CD4-positive, alpha-beta T cell treated with Interferon alpha-2 for 1 hour (primary cell): ENCODE results near the gene MDK.

Experiments
- DNase-seq, 2 donors: peaks; one replicate each; pipeline ENCODE4 v3.0.0-alpha.2; 2020 to 2022

The MDK gene

DNA sequence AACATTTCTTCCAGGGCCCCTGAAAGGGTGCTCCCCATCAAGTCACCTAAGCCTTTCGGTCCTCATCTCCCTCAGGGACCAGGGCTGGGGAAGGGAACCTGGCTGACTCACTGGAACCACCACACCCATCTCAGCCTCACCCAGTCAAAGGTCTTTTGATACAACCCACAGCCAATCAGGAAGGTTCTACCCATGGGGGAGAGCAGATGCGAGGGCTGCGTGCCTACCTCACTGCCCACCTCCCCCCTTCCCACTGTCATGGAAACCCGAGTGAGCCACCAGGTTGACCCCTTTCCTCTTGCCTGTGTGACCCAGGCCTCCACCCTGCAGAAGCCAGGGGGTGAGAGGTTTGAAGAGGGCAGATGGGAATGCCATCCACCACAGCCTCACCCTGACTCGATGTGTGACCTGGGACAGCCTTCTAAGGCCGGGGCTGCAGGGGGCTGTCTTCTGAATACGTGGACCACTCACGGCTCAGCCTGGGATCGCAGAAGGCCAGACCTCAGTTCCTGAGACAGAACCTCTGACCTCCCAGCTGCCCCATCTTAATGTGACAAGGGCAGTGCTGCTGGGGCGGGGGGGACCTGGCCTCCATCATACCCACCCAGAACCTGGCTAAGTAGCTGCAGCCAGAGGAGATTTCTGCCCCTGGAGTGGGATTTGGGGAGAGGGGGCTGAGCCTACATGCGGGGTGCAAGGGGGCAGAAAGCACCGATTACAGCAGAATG is 2.7 kb downstream of the MDK start:
- DNase-seq: no peak

- no peak for DNase-seq
These were observed 3.9 kb downstream of the MDK start for GRCh38 chr11:46385169-46386004.

DNA sequence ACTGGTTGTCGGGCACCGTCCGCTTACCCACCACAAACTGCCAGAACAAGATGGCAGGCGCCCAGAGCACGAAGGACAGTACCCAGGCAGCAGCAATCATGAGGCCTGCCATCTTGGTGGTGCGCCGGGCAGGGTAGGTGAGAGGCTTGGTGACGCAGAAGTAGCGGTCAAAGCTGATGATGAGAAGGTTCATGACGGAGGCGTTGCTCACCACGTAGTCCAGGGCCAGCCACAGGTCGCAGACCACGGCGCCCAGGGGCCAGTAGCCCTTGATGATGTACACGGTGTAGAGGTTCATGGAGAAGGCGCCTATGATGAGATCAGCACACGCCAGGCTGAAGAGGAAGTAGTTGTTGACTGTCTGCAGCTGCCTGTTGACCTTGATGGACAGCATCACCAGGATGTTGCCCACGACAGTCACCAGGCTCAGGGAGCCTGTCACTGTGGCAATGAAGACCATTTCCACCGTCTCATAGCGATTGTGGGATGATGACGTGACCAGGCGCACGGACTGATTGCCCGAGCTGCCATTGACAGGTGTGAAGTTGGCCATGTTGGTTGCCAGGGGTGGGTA is 4.6 kb downstream of the MDK start:
- no peak for DNase-seq

- no peak for DNase-seq
These were observed 5.2 kb downstream of the MDK start for GRCh38 chr11:46386674-46387073.

GRCh38 chr11:46387456-46387855 is 6.0 kb downstream of the MDK start:
- no peak for DNase-seq

DNA sequence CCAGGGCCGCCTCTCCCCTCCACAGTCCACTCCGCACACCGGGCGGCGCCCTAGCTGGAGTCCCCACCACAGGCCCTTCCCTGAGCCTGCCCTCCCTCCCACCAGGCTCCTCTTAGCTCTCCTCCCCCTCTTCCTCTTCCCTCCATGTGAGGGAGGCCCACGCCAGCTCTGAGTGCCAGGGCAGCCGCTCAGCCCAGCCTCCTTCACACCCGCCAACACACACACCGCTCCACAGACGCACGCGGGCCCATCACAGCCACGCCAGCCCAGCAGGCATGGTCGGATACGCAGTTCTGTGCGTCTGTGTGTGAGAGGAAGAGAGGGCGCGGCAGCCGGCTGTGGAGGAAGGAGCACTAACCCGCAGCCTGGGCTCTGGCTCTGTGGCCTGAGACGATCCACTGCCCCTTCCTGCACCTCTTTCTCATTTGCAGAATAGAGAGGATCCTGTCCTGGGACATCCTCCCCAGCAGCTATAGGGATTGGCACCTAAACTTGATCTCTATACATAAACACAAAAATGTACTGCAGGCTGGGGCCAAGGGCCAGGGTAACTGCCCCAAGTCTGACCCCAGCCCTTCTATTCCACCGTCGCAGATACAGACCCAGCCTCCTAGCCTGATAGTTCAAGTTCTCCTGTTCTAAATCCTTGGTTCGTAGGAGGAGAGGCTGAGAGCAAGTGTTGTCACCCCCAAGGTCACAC is 6.6 kb downstream of the MDK start:
- no peak for DNase-seq

DNA sequence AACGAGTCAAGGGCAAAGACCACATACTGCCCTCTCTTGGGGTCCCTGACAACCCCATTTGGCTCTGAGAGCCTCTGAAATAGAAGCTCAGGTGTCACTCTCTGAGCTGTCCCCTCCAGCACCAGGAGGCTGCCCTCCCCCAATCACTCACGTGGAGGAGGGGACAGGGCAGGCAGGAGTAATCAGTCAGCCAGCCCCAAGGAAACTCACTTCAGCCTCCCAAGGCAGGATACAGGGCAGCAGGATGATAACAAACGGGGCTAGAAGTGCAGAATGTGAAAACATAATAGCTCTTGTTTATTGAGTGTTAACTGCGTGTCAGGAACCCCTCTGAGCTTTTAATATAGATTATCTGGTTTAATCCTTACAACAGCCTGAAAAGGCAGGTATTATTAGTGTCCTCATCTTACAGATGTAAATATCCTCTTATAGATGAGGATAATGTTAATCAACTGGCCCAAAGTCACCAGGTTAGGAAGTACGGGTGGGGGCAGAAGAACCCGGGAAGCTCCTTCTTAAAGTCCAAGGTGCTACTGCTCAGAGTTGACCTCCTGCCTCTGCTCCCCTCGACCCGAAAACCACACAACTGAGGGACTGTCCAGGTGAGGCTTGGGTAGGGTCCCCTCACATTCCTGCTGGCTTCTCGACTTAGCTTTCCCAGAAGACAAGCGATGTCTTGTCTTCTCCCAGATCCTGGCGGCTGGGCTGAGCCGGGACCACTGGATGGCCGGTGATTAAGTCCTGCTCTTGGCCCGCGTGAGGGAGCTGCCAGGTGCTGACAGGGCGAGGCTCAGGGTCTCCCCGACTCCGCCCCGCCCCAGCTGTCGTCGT is 7.4 kb downstream of the MDK start:
- DNase-seq: no peak

GRCh38 chr11:46389450-46390330 is 8.2 kb downstream of the MDK start:
- DNase-seq: peak in 1 of 2 donors; percentile 17

GRCh38 chr11:46390331-46391171 is 9.1 kb downstream of the MDK start:
- no peak for DNase-seq

GRCh38 chr11:46391186-46391577 is 9.7 kb downstream of the MDK start:
- DNase-seq: no peak

DNA sequence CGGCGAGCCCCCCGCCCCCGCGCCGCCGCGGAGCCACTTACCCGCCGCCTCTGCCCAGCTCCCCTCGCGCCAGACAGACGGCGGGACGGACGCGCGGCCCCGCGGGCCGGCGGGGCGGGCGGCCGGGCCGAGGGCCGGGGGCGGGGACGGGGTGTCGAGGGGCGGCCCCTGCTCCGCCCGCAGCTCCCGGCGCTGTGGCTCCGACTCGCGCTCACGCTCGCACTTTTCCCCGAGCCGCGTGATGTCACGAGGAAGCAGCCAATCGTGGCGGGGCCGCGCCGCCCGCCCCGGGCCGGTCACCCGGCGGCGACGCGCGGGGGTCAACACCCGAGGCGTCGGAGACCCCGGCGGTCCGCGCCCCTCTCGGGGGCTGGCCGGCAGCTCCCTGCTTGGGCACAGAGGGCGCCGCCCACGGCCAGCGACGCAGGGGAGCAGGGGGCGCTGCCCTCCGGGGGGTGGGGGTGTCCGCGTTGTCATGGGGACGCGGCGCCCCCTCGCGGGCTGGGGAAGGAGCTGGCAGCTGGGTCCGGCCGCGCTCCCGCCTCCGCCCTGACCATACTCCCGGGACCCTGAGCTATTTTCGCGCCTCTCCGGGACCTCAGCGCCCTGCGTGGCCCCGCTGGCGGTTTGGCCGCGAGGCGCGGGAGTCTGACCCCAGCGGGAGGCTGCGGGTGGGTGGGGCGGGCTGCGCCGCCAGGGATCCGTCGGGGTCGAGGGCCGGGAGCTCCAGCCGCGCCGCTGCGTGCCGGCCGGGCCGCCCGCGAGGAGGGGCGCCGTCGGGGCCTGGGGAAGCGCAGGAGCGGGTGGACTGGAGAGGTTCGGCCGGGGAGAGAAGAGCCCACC is 10.3 kb downstream of the MDK start, which contains the start of gene CHRM4:
TSS of gene CHRM4 (minus strand) at position 199 of the 843 bp plus-strand sequence. CDS start 5,219 bp downstream, outside the sequence.
- DNase-seq: no peak

GRCh38 chr11:46392421-46393230 is 11.2 kb downstream of the MDK start:
- peak; percentile 69 to 81 for DNase-seq

- no peak for DNase-seq
These were observed 11.8 kb downstream of the MDK start for GRCh38 chr11:46393231-46393616.

GRCh38 chr11:46393759-46394158 is 12.3 kb downstream of the MDK start:
- DNase-seq: no peak

DNA sequence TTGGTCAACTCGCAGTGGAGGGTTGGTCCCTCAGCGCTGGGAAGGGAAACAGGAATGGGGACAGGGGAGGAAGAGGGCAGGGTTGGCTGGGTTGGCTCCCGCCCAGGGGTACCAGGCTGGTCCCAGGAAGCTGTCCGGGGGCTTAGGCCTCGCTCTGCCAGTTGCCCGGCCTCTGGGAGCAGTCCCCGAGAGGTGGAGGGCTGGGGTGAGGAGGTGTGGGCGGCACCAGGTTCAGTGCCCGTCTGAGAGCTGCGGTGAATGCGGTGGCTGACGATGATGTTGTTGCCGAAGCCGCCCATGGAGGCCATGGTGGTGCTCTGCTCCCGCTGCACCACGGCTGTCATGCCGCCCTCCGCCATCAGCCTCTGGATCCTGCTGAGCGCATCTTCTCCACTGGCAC is 16.1 kb downstream of the MDK start:
- no peak for DNase-seq

- DNase-seq: no peak
These were observed 21.8 kb downstream of the MDK start for GRCh38 chr11:46402957-46403902.

- DNase-seq: no peak
These were observed 23.1 kb downstream of the MDK start for GRCh38 chr11:46404476-46405017.
